HS-27A (cell line): ENCODE measurements around the gene LMBRD2.
"Not testable (repeated sequence)": the region's sequence is repeated elsewhere in the genome, so short reads cannot be mapped to it uniquely, and the experiment has no call there.

Source experiments
- DNase-seq: peaks from one replicate; pipeline ENCODE4 v3.0.0-alpha.2; 2012; ENCODE audit warnings: low read depth, missing footprints

Gene LMBRD2

DNA sequence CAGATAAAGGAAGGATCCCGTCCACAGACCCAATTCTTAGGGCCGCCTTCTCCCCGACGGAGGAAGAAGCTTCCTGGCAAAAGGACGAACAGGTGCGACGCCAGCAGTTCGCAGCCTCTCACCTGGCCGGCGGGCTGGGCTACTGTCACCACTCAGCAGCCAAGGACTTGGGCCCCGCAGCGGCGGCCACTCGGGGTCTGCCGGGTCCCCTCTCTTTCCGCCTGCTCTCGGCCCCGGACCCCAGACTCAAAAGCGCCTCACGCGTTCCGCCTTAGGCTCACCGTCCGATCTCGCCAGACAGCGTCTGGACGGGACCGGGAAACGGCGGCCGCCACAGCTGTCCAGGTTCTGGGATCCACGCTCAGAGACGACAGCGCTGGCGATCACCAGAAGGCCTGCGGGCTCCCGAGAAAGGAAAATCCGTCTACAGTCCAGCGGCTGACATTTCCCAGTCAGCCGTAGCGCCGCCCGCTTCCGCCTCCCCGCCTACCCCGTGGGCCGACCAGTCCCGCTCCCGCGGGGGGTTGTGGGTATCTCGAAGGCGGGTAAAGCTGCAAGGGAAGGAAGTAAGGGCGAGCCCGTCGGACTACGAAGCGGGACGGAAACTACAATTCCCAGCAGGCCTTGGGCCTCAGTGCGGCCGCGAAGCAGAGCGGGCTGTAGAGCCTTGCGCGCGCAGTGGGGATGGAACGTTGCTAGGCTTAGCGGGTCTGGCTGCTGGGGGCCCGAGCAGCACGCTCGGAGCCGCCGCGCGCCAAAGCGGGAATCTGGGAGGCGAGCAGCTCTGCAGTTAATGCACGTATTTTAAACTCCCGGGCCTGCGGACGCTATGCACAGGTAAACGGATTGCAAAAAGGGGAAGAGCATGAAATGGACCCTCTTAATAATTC is at the start of gene LMBRD2, which contains the start of gene SKP2:
Gene LMBRD2 (minus strand): TSS at position 454 of the 890 bp plus-strand sequence. CDS start 8,538 bp downstream, outside the sequence.
Gene SKP2 (plus strand): TSS at position 678 of the 890 bp plus-strand sequence. CDS start 152 bp downstream, at position 830.
- DNase-seq = peak; percentile 98

DNA sequence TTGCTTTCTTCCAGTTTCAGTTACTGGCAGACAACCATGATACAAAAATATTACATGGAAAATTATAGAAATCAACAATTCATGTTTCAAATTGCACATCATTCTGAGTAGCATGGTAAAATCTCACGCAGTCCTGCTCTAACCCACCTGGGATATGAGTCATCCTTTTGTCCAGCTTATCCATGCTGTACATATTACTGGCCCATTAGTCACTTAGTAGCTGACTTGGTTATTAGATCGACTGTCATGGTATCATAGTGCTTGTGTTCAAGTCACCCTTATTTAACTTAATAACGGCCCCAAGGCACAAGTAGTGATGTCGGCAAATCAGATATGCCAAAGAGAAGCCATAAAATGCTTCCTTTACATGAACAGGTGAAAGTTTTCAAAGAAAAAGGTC is 48.8 kb upstream of the LMBRD2 start:
- DNase-seq = no peak

DNA sequence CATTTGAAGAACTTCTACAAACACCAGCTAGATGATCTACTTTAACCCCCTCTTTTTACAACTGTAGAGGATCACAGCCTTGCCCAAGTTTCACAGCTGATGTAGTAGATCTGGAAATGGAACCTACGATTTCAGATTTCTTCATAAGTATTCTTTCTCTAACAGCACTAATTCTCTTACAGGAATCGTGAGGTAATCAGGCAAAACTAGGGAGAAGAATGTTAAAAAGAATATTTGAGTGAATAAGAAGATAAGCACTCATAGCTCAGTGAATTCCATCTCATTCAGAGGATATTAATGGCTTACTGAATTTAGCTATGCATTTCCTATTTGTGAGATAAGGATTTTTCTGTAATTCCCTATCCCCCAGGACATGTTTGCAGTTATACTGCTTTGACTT is 47.9 kb upstream of the LMBRD2 start:
- DNase-seq = no peak

DNA sequence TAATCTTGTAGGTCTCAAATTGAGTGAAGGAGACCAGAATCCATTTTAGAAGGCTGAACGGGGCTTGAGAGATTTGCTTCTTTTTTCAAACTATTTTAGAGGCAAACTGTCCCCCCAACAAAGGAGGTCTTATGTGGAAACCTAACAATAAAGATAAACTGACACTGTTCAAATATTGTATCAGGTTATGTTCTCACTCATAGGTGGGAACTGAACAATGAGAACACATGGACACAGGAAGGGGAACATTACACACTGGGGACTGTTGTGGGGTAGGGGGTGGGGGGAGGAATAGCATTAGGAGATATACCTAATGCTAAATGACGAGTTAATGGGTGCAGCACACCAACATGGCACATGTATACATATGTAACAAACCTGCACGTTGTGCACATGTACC is 47.1 kb upstream of the LMBRD2 start:
- DNase-seq = not testable (repeated sequence)

DNA sequence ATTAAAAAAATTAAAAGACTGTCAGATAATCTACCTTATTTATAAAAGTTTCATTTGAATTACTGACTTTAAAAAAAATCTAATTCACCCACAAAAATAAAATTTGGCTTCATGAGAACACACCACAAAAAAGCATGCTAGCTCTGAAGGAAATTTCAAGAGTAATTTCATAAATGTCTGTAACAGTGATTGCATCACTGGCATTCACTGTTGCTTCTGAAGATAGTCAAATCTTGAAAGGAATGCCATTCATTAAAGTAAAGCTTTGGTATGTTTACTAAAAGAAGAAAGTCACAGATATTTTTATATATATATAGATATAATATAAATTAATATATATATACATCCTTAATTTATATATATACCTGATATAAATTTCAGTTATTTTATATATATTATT is 46.6 kb upstream of the LMBRD2 start:
- DNase-seq = no peak

DNA sequence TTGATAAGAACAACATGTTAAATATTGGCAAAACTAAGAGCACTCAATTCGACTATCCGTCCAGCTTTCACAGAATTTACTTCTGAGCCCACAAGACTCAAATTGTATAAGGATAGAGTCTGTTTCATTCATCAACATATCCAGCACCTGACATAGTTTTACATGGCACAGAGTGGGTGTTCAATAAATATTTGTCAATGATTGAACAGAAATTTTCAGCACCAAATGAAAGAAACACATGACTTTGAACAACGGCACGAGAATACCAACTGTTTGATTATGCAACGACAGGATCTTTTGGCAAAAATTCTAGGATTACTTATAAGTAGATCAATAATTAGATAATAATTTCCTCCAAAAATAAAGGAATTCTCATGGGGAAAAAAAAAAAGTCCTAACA is 42.1 kb upstream of the LMBRD2 start:
- no peak for DNase-seq

DNA sequence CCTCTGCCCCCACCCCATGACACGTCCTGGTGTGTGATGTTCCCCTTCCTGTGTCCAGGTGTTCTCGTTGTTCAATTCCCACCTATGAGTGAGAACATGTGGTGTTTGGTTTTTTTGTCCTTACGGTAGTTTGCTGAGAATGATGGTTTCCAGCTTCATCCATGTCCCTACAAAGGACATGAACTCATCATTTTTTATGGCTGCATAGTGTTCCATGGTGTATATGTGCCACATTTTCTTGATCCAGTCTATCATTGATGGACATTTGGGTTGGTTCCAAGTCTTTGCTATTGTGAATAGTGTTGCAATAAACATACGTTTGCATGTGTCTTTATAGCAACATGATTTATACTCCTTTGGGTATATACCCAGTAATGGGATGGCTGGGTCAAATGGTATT is 32.7 kb upstream of the LMBRD2 start:
- DNase-seq = not testable (repeated sequence)

DNA sequence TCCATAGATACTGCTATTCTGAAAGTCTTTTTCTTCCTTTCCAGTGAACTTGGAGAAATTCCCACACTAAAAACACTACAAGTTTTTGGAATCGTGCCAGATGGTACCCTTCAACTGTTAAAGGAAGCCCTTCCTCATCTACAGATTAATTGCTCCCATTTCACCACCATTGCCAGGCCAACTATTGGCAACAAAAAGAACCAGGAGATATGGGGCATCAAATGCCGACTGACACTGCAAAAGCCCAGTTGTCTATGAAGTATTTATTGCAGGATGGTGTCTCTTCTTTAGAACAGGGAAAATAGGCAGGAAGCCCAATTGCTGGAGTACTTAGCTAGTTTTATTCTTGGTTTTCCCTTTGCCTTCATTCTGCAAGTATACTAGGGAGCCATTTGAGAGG is 30.1 kb upstream of the LMBRD2 start:
- no peak for DNase-seq

DNA sequence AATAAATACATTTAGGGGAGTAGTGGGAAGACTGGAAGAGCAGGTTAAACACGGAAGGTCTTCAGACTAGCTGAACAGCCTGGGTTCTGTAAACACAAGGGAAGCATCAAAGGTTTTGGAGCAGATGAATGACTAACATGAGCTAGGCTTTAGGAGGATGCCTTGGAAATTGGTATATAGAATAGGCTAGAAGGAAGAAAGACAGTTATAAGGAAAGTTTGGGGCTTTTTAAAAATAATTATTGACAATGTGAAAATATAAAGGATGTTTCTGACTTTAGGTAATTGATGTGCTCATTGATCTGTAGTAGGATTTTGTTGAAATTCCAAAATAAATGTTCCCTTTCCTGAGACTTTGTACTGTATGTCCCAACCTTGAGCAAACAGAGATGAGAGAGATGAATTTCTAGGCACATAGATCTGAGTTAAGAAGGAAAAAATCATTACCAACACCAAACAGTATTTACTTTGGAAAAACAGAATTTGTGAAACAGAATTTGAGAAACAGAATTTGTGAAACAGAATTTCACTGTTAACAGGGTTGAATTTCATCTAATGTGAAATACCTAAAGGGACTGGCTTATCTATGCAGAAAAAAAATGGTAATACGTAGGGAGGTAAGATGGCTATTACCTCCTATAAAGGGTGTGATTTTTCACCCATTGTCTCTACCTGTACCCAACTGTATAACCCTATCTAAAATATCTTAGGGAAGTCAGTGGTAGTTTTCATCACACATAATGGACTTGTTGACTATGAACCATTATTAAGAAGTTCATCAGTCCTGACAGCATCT is 29.1 kb upstream of the LMBRD2 start:
- no peak for DNase-seq

DNA sequence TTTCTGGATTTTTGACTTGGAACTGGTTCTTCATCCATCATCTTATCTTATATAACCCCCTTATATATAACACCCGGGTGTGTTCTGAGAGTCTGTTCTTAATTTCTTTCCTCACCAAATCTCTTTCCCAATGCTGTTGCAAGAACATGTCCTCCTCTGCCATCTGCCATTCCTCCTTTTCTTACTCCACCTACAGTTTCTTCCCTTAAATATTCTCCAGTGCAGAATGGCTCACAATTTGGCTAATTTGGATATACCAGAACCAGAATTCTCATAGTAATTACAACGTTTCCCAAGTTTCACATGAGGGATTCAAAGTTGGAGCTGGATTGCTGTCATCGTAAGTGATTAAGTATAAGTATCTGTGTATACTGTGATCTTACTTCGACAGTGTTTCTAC is 28.3 kb upstream of the LMBRD2 start:
- DNase-seq = no peak

DNA sequence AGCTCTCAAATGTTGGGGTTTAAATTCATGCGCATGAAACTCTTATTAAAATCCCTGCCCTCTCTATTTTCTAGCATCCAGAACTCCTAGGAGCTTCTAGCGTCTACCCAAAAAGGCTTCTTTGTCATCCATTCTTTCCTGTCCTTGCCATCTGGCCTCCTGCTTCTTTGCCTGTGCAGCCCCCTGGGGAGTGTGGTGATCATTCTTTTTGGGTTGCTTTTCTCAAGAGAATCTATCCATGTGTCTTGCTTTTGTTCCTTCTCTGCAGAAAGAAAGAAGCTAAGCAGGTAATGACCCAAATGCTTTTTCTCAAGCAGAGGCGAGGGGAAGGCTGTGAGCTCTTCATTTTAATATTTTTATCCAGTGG is 26.8 kb upstream of the LMBRD2 start:
- no peak for DNase-seq

DNA sequence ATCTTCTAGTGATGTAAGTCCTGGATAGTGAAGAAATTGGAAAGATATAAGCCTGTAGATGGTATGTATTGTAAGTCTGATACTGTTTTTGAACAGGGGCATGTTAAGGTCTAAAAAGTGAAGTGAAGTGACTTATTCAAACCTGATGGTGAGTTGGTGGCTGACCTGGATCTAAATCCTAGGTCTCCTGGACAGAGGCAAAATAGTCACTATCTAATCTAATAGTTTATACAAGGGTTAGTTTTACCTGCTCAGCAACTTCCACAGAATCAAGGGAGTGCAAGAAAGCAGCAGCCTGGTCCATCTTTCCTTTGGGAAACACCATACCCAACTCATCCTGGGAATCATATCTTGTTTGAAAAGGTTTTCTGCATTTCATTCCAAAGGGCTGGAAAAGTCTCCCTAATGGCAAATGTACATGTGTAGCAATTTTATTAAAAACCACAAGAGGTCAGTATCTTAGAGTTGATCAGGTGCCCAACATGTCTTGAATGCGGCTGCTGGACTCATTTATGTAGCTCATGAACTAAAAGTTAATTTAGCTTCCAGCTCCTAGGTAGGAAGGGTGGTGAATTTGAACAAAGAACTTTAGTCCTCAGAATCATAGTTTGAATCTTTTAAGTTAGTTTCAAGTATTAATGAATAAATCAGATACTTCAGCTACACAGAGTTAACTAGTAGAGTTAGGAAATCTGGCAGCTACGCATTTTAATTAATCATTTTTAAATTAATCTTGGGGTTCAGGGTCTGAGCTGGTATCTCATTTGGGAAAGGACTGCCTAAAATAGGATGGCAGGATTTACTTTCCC is 26.2 kb upstream of the LMBRD2 start:
- DNase-seq = no peak

DNA sequence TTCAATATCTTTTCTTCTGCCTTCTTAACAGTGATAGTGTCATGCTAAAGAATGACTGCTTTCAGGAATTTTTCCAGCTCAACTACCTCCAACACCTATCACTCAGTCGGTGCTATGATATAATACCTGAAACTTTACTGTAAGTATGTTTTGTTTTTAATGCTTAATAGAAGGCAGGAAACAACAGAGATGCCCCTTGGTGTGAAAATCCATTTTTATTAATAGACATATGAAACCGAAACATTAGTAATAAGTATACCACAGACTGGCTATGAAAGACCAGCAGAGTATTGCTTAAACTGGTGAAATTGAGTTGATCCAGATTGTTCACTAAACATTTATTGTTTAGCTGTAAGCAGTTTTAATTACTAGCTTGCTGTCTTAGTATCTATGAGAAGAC is 25.5 kb upstream of the LMBRD2 start:
- no peak for DNase-seq

DNA sequence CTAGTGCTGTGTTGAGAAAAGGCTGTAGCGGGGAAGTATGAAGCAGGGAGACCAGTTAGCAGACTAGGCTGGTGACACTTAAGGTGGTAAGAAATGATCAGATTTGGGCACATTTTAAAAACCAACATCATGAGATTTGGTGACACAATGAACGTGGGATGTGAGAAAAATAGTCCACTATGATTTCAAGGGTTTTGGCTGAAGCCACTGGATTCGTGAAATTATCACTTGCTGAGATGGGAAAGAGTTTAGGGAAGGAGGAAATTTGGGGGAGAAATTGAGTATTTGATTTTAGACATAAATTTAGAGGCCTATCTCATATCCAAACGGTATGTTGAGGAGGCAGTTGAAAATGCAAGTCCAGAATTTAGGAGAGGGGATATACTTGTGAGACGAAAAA is 23.4 kb upstream of the LMBRD2 start:
- DNase-seq = no peak

DNA sequence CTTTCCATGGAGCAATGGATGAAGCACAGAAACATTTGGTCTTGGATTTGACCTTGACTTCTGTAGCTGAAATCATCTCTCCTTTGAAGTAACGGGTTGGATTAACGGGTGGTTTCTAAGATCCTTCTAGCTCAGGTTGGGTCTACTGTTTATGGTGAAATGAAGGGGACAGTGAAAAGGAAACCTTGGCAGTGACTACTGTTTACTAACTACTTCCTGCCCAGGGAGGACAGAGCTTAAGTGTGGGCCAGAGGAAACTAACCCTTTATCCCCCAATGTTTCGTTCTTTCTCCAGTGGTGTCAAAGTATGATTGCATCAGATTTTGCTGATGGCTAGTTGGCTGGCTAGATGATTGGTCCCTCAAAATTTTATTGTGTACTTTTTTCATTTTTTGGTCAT is 22.4 kb upstream of the LMBRD2 start:
- DNase-seq = no peak

DNA sequence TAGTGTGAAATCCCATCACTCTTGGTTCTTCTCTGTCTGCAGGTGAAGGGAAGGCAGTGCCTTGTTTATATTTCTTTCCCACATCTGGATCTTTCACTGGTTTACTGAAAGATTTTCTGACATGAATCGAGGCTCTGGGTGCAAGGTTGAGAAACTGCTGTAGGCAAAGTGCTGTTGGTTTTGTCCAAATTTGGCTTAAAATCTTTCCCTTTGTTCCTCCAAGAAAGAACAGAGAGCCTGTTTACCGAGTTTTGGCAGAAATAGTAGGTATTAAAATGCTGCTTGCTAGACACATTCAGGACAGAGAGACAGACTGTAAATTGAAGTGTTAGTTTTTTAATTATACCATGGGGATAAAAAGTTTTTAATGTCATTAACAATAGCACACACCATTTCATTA is 21.7 kb upstream of the LMBRD2 start:
- DNase-seq = no peak

DNA sequence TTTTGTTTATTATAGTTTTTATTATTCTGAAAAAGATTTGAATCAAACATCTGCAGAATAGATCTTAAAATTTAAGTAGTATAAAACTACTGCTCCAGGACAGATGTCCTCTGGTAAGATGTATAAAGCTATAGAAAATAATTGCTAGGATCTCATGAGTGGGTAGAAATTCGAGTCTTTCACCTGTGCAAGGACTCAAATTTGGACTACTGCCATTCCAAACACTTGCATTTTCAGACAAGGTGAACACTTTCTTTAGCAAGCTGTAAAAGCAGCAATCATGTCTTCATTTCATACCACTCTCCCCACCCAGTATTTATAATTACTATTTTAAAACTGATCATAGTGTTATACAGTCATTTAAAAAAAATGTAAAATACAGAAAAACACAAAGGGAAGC is 20.9 kb upstream of the LMBRD2 start:
- DNase-seq = no peak

DNA sequence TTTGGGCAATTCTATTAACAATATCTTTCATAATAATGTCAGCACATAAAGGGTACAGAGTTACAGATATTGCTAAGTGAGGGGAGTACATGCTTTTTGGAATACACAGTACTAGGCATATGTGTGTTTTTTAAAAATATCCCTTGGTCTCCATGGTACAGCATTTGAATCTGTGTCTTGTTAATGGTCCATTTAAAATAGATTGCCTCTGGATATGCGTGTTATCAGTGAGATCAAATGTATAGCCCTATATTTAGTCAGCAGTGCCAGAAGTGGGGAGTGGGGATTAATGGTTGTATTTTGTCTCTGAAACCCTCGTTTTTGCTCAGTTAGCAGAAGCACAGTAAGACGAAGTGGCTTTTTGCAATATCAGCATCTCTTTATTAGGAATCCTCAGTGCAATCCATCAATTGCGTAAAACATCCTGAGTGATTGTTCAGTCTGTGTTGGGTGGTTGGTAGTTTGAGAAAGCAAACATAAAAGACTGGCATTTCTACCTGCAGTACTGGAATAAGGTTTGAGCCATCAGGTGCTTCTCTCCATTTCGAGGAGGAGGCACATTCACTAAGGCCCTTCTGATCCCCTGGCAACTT is 19.2 kb upstream of the LMBRD2 start:
- no peak for DNase-seq

DNA sequence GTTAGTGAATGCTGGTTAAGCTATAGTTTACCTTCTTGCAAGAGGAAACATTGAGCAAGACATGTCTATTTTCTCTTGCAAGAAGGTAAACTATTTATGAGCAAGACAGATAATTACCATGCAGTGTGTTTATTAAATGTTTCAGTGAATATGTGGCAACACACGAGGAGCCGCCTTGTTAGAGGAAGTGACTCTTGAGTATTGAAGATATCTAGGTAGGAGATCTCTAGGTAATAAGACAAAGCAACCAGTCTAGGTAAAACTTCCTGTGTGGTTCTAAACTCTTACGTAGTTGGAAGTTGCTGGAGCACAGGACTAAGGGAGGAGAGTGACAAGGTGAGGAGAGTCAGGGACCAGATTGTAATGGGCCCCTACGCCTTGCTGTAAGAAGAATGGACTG is 17.1 kb upstream of the LMBRD2 start:
- no peak for DNase-seq

DNA sequence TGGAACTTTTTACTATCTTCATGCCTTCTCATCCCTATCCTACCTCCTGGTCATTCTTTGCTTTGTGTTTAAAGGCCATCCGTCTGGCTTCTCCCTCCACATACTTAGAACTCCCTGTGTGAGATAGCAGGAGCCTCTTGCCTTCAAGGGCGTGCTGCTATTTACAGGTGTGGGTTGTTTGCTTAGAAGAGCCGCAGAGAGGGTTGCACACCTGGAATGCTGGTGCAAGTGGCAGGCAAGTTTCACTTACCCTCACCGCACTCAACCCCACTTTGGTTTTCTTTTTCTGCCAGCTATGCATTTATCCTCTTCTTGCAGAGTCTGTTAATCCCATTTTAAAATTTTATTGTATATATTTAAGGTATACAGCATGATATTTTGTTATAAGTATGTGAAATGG is 12.8 kb upstream of the LMBRD2 start:
- no peak for DNase-seq

DNA sequence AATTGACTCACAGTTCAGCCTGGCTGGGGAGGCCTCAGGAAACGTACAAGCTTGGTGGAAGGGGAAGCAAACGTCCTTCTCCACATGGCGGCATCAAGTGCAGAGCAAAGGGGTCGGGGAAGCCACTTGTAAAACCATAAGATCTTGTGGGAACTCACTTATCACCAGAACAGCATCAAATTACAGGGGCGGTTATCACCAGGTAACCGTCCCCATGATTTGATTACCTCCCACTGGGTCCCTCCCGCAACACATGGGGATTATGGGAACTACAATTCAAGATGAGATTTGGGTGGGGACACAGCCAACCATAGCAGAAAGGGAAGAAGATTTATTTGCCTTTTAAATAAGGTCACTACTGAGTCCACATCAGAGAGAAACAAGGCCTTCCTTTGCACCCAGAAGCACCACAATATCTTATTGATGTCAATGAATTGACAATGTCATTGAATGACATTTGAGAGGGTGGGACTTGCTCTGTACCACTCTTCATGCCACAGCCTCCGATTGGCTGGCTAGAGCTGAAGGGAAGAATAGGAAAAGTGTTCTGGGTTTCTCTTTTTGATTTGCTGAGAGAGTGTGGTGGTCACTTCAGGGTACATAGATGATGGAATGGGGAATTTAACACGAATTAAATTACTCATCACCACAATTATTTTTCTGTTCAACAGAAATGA is 11.3 kb upstream of the LMBRD2 start:
- no peak for DNase-seq
